ENCODE data around the gene NCAPD2. TPM values are rescaled to one million over a fixed set of nuclear protein-coding genes. Genes with fewer than 3 reads are reported as not detected.
A peak's percentile ranks its signal among the peaks of the same experiment; 100 is the strongest.
"Not testable (repeated sequence)": the region's sequence is repeated elsewhere in the genome, so short reads cannot be mapped to it uniquely, and the experiment has no call there.

Gene NCAPD2
- total RNA-seq, 1 experiment from 2014 or later = 94.7 TPM

DNA sequence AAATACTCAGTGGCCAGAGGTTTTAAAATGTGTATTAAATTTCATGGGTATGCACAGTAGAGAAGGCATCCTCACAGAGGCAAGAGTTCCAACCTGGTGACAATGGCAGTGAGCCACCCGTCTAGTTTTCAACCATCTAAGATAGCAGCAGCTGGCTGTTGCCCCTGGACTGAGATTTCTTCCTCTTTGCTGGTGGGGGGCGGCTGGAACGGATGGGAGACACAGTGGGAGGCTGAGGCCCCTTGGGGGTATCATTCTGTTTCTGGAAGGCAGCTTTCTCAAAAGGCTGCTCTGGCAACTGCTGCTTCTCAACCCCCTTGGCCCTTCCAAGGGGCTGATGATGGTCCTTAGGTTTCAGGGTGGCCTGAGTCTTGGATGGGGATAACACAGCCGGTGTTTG, 63.0 kb downstream of the NCAPD2 start:
- intact Hi-C loops (cut with micrococcal nuclease; ENCODE audit: unreplicated experiment) = no loop called here
- TSS peak; percentile 78 for BruUV-seq (replicated peaks)
- no peak for DNase-seq
- Mint-ChIP-seq H3K4me3 (ENCODE audit: low read depth, unreplicated experiment) (no peak overlapping the region), H3K36me3 (ENCODE audit: insufficient read depth, unreplicated experiment) (peaks cover 48% of the 10 kb centered on the region), H3K27ac (ENCODE audit: unreplicated experiment) (no peak overlapping the region), H3K27me3 (ENCODE audit: unreplicated experiment) (no peaks in the 10 kb centered on the region), H3K4me1 (ENCODE audit: low read depth, unreplicated experiment) (no peaks in the 10 kb centered on the region), H3K9me3 (ENCODE audit: low read depth, unreplicated experiment) (no peaks in the 10 kb centered on the region)
- CTCF ChIA-PET = interaction anchor here (2.3 kb wide), 1 partner anchor 22 kb away, joined by 7 read pairs; the partner anchor contains the start of gene GAPDH
- TF ChIP-seq, protein P1, sequence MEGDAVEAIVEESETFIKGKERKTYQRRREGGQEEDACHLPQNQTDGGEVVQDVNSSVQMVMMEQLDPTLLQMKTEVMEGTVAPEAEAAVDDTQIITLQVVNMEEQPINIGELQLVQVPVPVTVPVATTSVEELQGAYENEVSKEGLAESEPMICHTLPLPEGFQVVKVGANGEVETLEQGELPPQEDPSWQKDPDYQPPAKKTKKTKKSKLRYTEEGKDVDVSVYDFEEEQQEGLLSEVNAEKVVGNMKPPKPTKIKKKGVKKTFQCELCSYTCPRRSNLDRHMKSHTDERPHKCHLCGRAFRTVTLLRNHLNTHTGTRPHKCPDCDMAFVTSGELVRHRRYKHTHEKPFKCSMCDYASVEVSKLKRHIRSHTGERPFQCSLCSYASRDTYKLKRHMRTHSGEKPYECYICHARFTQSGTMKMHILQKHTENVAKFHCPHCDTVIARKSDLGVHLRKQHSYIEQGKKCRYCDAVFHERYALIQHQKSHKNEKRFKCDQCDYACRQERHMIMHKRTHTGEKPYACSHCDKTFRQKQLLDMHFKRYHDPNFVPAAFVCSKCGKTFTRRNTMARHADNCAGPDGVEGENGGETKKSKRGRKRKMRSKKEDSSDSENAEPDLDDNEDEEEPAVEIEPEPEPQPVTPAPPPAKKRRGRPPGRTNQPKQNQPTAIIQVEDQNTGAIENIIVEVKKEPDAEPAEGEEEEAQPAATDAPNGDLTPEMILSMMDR (IDR thresholded peaks at IDR 0.05; ENCODE audit: unreplicated experiment) = no peak

DNA sequence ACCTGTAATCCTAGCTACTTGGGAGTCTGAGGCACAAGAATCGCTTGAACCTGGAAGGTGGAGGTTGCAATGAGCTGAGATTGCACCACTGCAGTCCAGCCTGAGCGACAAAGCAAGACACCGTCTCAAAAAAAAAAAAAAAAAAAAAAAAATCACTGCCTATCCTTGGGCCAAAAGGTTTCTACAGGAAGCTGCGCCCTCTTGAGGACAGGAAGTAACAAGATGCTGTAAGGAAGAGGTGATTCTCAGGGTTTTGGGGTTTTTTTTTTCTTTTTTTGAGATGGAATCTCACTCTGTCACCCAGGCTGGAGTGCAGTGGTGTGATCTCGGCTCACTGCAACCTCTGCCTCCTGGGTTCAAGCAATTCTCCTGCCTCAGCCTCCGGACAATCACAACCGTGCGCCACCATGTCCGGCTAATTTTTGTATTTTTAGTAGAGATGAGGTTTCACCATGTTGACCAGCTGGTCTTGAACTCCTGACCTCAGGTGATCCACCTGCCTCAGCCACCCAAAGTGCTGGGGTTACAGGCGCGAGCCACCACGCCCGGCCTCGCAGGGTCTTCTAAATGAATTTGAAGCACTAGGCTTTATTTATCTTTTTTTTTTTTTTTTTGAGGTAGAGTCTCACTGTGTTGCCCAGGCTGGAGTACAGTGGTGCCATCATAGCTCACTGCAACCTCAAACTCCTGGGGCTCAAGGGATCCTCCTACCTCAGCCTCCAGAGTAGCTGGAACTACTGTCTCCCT, 64.3 kb downstream of the NCAPD2 start:
- DNase-seq; H3K4me1 Mint-ChIP-seq (ENCODE audit: low read depth, unreplicated experiment); intact Hi-C loops (cut with micrococcal nuclease; ENCODE audit: unreplicated experiment); H3K9me3 Mint-ChIP-seq (ENCODE audit: low read depth, unreplicated experiment); H3K4me3 Mint-ChIP-seq (ENCODE audit: low read depth, unreplicated experiment); H3K27ac Mint-ChIP-seq (ENCODE audit: unreplicated experiment); BruUV-seq (replicated peaks); H3K27me3 Mint-ChIP-seq (ENCODE audit: unreplicated experiment): not testable (repeated sequence)
- TF ChIP-seq, protein P1 (IDR thresholded peaks at IDR 0.05; ENCODE audit: unreplicated experiment) = peak; percentile 43
- CTCF ChIA-PET = interaction anchor here (0.6 to 2.3 kb wide), 5 partner anchors 8 to 283 kb away, joined by 3 to 7 read pairs (median 5); partner anchors contain the start of genes GAPDH and GNB3
- H3K36me3 Mint-ChIP-seq (ENCODE audit: insufficient read depth, unreplicated experiment) = peaks cover 60% of the 10 kb centered on the region

DNA sequence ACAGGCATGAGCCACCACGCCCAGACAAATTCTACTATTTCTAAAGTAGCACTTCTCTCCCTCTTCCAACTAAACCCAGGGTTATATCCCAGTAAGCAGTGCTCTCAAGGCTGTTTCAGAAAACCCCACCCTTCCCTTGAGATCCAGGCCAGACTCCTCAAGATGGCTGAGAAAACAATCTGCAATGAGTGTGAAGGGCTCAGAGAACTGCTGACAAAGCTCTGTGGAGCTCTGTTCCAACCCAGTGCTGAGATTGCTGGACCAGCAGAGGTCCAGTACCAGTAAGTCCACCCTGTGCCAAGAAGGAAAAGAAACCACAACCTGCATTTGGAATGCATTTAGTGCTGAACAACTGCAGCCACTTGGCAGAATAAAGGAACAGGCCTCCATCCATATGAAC, 65.6 kb downstream of the NCAPD2 start:
- TF ChIP-seq, protein P1 (IDR thresholded peaks at IDR 0.05; ENCODE audit: unreplicated experiment) = no peak
- Mint-ChIP-seq H3K27me3 (ENCODE audit: unreplicated experiment) (no peaks in the 10 kb centered on the region), H3K36me3 (ENCODE audit: insufficient read depth, unreplicated experiment) (peaks cover 73% of the 10 kb centered on the region), H3K4me3 (ENCODE audit: low read depth, unreplicated experiment) (no peak overlapping the region), H3K9me3 (ENCODE audit: low read depth, unreplicated experiment) (no peaks in the 10 kb centered on the region), H3K27ac (ENCODE audit: unreplicated experiment) (no peak overlapping the region), H3K4me1 (ENCODE audit: low read depth, unreplicated experiment) (no peaks in the 10 kb centered on the region)
- DNase-seq = no peak
- CTCF ChIA-PET = interaction anchor here (0.5 to 2.3 kb wide), 2 partner anchors 25 to 75 kb away, joined by 3 to 7 read pairs; partner anchors contain the start of gene GAPDH
- no TSS peak for BruUV-seq (replicated peaks)
- intact Hi-C loops (cut with micrococcal nuclease; ENCODE audit: unreplicated experiment) = no loop called here

DNA sequence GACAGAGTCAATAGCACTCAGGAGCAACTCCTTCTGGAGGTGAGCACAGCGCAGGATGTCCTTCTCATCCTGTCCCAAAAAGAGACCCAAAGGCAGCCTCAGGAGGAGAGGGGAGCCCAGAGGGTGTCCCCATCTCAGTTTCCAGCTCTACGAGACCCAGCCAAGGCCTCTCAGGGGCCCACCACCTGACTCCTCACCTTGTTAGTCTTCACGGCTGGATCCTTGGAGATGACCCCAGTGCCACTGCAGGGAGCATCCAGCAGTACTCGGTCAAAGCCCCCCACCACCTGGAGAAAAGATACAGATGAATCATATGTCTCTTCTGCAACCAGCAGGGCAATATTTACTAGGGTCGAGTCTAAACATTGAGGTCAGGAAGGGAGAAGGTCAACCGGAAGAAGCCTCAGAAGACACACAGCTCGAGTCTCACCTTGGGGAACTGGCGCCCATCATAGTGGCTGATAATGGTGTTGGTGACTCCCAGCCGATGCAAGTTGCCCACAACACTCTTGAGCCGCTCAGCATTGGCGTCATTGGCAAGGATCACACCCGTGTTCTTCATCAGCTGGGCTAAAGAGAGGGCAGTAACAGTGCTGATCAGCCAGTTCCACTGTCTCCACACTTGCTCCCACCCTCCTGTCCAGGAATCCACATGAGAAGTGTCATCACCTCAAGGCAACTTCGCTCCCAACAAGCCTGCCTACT, 66.8 kb downstream of the NCAPD2 start:
- BruUV-seq (replicated peaks) = no TSS peak
- Mint-ChIP-seq H3K27ac (ENCODE audit: unreplicated experiment) (no peak overlapping the region), H3K4me3 (ENCODE audit: low read depth, unreplicated experiment) (no peak overlapping the region), H3K4me1 (ENCODE audit: low read depth, unreplicated experiment) (no peaks in the 10 kb centered on the region), H3K9me3 (ENCODE audit: low read depth, unreplicated experiment) (no peaks in the 10 kb centered on the region), H3K27me3 (ENCODE audit: unreplicated experiment) (no peaks in the 10 kb centered on the region), H3K36me3 (ENCODE audit: insufficient read depth, unreplicated experiment) (peaks cover 79% of the 10 kb centered on the region)
- intact Hi-C loops (cut with micrococcal nuclease; ENCODE audit: unreplicated experiment) = no loop called here
- no peak for DNase-seq
- CTCF ChIA-PET = no interaction called here
- TF ChIP-seq, protein P1 (IDR thresholded peaks at IDR 0.05; ENCODE audit: unreplicated experiment) = no peak

Data from Calu3 (cell line).